PFSK-1 (cell line): ENCODE data around the gene TEX50.

ENCODE experiments used
- FOXP2 ChIP-seq: optimal IDR thresholded peaks from 2 replicates; pipeline ENCODE3; 2011; ENCODE audit warnings: borderline replicate concordance, control low read depth, inconsistent platforms; ENCODE audit not compliant: insufficient read depth; ENCODE audit errors: extremely low read length, extremely low read depth
- POLR2AphosphoS5 ChIP-seq: IDR thresholded peaks from 2 replicates; pipeline ENCODE4 v1.6.1; 2012; ENCODE audit warnings: low read depth, mild to moderate bottlenecking, control low read depth, low read length, moderate library complexity
- SIN3A ChIP-seq: IDR thresholded peaks from 2 replicates; pipeline ENCODE4 v1.6.1; 2012; ENCODE audit warnings: mild to moderate bottlenecking, low read length, moderate library complexity, borderline replicate concordance; ENCODE audit not compliant: insufficient read depth
- TAF1 ChIP-seq: IDR thresholded peaks from 2 replicates; pipeline ENCODE4 v1.6.1; 2012; ENCODE audit warnings: low read length, control low read depth, borderline replicate concordance; ENCODE audit not compliant: insufficient read depth
- TF ChIP-seq, protein P1 (sequence below), 2 experiments: IDR thresholded peaks; 2 replicates each; pipeline versions ENCODE4 v1.6.1 to v1.8.0; 2011 to 2012; ENCODE audit warnings: low read depth in 2 of 2, low read length in 2 of 2, control low read depth in 1 of 2, inconsistent platforms in 1 of 2, mild to moderate bottlenecking in 1 of 2, moderate library complexity in 1 of 2; ENCODE audit not compliant: insufficient read depth in 1 of 2

The TEX50 gene

DNA sequence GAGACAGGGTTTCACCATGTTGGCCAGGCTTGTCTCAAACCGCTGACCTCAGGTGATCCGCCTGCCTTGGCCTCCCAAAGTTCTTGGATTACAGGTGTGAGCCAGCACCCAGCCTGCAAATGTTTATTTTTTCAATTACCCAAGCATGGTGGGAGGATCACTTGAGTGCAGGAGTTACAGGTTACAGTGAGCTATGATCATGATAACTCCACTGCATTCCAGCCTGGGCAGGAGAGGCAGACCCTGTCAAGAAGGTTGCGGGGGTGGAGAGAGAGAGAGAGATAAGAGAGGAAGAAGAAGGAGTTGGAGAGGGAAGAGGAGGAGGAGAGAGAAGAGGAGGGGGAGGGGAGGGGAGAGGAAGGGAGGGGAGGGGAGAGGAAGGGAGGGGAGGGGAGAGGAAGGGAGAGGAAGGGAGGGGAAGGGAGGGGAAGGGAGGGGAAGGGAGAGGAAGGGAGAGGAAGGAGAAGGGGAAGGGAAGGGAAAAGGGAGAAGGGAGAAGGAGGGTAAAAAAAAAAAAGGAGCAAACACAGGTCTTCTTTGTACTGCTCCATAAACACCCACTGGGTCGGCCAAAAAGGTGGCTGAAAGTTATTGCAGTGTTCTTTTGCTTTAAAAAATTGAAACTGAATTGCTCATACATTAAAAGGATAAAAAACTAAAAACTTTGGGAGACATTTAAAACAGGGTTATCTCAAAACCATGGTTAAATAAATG lies 26.5 kb upstream of the TEX50 start:
- TF ChIP-seq SIN3A: no peak

GRCh38 chr1:173616859-173617258 lies 18.3 kb upstream of the TEX50 start:
- no peak for TF ChIP-seq FOXP2
- no peak for TF ChIP-seq TAF1
- TF ChIP-seq POLR2AphosphoS5: no peak
- TF ChIP-seq, protein P1, sequence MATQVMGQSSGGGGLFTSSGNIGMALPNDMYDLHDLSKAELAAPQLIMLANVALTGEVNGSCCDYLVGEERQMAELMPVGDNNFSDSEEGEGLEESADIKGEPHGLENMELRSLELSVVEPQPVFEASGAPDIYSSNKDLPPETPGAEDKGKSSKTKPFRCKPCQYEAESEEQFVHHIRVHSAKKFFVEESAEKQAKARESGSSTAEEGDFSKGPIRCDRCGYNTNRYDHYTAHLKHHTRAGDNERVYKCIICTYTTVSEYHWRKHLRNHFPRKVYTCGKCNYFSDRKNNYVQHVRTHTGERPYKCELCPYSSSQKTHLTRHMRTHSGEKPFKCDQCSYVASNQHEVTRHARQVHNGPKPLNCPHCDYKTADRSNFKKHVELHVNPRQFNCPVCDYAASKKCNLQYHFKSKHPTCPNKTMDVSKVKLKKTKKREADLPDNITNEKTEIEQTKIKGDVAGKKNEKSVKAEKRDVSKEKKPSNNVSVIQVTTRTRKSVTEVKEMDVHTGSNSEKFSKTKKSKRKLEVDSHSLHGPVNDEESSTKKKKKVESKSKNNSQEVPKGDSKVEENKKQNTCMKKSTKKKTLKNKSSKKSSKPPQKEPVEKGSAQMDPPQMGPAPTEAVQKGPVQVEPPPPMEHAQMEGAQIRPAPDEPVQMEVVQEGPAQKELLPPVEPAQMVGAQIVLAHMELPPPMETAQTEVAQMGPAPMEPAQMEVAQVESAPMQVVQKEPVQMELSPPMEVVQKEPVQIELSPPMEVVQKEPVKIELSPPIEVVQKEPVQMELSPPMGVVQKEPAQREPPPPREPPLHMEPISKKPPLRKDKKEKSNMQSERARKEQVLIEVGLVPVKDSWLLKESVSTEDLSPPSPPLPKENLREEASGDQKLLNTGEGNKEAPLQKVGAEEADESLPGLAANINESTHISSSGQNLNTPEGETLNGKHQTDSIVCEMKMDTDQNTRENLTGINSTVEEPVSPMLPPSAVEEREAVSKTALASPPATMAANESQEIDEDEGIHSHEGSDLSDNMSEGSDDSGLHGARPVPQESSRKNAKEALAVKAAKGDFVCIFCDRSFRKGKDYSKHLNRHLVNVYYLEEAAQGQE (IDR thresholded peaks at IDR 0.05; ENCODE audit: insufficient read depth in 1 of 2, low read depth in 2 of 2, low read length in 2 of 2): no peak

- TF ChIP-seq TAF1 (no peak), SIN3A (no peak), FOXP2 (no peak), POLR2AphosphoS5 (no peak)
- TF ChIP-seq, protein P1 (IDR thresholded peaks at IDR 0.05; ENCODE audit: insufficient read depth in 1 of 2, low read depth in 2 of 2, low read length in 2 of 2): no peak
Measured at GRCh38 chr1:173627269-173627668, 7.9 kb upstream of the TEX50 start.

DNA sequence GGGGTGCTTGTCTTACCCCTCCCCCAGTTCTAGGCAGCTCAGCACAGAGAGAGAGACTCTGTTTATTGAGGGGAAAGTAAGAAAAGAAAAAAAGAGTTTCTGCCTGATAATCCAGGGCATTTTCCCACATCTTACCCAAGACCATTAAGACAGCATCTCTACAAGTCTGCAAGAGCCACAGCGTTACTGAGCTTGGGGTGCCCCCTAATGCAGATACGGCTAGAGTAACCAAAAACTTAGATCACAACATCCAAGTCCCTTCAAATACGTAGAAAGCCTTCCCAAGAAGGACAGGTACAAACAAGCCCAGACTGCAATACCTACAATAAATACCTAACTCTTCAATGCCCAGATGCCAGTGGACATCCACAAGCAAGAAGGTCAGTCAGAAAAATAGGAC lies 6.2 kb upstream of the TEX50 start:
- TF ChIP-seq POLR2AphosphoS5: no peak
- TF ChIP-seq FOXP2: no peak
- no peak for TF ChIP-seq SIN3A
- no peak for TF ChIP-seq TAF1
- TF ChIP-seq, protein P1 (IDR thresholded peaks at IDR 0.05; ENCODE audit: insufficient read depth in 1 of 2, low read depth in 2 of 2, low read length in 2 of 2): no peak

DNA sequence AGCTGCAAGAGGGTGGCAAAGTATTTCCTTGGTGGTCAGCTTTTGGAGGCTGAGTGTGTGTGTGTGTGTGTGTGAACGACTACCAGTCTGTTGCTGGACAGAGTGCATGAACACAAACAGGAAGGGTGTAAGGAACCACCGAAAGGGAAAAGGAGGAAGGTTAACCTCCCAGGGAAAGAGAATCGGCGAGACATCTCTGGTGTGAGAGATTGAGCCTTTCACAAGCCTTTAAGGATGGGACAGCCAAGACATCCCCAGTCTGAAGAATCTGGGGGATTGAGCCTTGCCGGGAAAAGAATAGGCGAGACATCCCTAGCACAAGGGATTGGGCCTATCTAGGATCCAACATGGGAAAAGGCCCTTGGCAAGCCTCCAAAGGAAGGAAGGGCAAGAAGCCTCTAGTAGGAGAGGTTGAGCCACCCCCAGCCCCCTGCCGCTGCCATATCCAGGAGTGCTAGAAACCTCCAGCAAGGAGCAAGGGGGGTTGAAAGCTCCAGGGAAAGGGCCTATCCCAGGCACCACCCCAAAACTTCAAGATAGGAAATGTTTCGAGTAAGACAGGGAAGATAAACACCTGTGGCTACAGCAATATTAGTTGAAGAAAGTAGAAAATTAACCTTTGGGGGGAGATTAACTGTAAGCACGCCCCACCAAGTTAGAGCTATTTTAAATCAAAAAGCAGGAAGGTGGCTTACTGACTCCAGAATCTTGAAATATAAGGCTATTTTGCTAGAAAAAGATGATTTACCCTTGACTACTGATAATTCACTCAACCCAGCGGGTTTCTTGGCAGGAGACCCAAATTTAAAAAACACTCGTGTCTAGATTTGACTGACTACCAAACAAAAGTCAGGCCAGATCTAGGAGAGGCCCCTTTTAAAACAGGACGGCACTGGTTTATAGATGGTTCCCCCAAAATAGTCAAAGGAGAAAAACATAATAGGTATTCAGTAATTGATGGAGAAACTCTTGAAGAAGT lies 3.2 kb downstream of the TEX50 start:
- TF ChIP-seq SIN3A (no peak), TAF1 (no peak), POLR2AphosphoS5 (no peak), FOXP2 (no peak)
- TF ChIP-seq, protein P1 (IDR thresholded peaks at IDR 0.05; ENCODE audit: insufficient read depth in 1 of 2, low read depth in 2 of 2, low read length in 2 of 2): no peak
